HG02885 (cell line): ENCODE results near the gene SKI.
"Not testable (repeated sequence)": the region's sequence is repeated elsewhere in the genome, so short reads cannot be mapped to it uniquely, and the experiment has no call there.

Experiments
- ATAC-seq: cut with Tn5 transposase; IDR thresholded peaks from one replicate; pipeline ENCODE4 v1.9.1; 2021; ENCODE audit warnings: mild to moderate bottlenecking; ENCODE audit not compliant: unreplicated experiment, poor library complexity

Gene SKI

DNA sequence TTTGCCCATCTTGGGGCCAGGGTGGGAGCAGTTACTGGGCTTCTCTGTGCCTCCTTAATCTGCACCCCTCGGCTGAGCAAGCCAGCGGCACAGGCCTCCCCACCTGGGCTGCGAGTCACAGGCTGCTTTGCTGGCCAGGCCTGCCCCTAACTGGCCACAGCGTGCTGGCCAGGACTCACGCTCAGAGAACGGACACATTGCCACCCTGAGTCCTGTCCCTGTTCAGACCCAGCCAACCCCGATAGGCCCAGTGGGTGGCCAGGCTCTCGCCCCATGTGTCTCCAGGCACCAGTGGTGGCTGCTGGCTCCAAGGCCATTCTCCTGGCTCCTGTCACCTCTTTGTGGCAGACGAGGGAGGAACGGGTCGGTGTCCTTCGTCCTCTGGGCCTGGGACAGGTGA is 101.9 kb downstream of the SKI start:
- no peak for ATAC-seq

DNA sequence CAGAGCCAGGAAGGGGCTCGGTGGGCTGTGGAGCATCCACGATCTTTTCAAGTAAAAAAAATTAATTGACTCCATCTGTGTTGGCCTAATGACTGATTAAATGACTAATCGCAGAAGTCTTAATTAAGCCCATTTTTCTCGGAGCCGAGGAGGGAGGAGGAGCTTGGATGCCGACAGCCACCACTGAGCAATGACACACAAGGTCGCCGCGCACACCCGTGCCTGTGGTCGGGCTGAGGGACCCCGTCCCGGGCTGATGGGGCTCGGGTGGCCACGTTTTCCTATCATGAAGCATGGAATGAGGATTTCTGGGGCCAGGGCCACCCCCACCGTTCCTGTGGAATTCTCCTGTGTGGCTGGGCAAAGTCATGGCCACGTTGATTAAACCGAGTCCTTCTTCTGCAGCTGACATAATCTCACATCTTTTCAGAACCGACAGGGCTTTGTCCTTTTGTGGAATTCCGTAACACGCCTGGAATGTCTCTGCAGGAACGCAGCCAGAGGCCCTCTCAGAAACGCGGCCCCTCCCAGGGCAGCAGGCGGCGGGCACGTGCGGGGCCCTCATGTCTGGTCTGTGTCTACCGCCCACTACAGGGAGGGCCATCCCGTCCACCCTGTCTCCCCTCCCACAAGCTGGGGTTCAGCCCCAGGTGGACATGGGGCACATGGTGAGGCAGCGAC is 102.5 kb downstream of the SKI start:
- ATAC-seq = no peak

DNA sequence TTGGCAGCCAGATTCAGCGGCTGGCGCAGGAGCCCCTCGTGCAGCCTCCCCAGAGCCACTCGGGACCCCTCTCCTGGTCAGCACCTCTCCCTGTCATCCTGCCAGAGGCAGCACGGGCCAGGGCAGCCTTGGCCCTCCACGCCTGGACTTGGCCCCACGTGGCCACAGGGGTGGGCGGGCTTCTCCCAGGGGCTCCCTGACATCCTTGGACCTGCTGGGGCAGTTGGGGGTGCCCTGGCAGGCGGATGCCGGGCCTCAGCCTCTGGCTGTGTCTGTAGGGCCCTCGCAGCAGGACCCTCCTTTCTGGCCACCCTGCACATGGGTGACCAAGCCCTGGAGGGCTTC is 103.1 kb downstream of the SKI start:
- no peak for ATAC-seq

DNA sequence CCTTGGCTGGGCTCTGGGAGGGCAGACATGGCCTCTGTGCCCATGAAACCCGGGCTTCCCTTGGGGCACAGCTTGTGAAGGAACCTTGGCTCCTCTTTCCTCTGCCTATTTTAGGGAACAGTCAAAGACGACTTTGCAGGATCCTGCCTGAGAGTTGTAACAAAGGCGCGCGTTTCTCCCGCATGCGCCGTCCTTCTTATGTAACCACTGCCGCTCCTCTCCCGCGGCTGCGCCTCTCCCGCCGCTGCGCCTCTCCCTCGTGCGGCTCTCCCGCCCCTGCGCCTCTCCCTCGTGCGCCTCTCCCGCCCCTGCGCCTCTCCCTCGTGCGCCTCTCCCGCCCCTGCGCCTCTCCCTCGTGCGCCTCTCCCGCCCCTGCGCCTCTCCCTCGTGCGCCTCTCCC is 103.5 kb downstream of the SKI start:
- not testable (repeated sequence) for ATAC-seq

DNA sequence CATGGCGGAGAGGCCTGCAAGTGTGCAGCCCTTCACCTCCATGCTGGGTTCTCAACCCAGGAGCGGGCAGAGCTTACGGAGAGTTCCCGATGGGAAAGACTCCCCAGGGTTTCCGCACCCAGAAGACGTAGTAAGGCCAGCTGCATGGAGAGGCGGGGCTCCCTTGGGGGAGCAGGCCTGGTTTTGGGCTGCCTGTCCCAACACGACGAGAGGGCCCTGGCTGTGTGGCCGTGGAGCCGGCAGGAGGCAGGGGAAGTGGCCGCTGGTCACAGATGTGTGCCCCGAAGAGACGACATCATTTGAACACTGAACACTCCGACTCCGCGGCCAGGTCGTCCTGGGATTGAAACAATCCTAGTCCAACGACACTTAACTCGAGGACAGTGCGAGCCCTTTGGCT is 106.2 kb downstream of the SKI start:
- no peak for ATAC-seq

DNA sequence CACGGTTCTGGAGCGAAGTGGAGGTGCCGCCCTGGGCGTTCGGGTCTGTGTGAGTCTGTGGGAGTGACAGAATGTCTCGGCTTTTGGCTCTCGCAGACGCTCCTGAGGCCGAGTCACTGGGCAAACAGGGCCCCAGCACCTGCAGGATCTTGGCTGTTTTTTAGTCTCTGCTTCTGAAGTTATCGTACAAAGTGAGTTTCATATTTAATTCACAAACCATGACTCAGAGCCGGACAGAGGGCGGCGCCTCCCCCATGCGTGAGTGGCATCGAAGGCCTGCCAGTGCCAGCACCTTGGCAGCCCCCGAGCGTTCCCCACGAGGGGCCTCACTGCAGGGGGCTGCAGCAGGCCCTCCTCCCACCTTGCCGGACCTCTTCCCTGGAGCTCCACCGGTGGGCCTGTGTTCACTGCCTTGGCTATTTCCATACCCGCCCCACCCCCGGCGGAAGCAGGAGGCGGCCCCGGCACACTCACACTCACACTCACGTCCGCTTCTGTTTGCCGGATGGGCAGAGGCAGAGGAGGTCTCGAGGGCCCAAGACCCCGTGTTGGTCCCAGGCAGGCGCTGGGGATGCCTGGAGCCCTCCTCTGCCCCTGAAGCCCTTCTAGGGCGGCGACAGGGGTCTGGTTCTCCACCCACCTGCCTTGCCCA is 106.9 kb downstream of the SKI start:
- no peak for ATAC-seq

DNA sequence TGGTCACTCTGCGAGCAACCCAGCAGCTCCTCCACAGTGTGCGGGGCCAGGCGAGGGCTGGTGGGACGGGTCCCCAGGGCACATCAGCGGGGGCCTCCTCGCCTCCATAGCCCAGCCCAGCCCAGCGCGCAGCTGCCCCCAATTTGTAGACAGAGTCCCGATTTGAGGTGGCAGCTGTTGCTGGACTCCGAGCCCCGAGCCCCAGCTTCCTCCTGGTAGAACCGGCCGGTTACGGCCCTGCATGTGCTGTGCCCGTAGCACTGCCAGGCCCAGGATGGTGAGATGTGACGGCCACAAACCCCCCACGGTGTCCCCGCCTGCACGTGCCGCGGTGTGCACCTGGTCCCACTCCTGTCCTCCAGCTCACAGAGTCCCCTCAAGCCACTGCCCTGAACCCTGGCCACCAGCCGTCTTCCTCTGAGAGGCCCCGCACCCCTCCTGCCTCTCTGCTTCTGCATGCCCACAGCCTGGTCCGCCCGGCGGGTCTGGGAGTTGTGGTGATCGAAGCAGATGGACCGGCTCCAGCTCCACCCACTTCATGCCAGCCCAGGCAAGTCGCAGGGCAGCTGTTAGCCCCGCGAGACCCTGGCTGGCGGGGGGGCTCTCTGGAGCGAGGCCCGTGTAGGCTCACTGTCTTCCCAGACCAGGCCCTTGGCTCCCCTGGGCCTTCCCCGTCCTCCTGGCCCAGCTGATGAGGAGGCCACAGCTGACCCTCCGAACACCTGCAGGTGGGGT is 107.8 kb downstream of the SKI start:
- ATAC-seq = no peak

DNA sequence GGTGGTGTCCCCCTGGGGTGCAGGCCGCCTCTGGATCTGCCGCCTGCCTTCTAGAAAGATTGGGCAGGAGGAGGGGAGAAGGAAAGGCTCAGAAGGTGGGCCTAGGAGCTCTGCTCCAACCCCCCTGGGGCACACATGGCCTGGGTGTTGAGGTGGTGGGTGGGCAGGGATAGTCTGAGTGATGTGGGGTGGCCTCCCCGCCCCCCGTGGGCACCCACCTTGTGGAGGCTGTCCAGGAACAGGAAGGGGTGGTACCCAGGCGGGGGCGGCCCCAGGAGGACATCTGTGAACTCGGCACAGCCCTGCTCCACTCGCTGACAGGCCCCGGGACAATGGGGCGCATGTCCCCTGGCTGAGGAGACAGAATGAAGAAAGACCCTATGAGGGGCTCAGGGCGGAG is 108.4 kb downstream of the SKI start:
- no peak for ATAC-seq

DNA sequence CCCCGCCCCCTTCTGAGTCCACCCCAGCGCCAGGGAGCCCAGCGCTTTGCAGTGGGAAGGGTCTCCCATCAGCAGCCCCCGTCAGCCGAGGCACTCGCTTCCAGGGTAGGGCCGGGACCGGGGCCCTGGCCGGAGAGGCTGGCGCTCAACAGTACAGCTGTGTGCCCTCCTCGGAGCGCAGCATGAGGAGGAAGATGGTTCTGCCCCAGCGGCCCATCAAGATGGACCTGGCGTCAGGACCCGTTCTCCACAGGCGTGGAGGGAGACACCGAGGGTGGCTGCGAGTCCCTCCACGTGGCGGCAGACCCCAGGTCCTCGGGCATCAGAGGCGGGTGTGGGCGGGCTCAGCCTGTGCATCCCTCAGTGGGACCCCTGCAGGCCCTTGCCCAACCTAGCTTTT is 109.0 kb downstream of the SKI start:
- no peak for ATAC-seq

DNA sequence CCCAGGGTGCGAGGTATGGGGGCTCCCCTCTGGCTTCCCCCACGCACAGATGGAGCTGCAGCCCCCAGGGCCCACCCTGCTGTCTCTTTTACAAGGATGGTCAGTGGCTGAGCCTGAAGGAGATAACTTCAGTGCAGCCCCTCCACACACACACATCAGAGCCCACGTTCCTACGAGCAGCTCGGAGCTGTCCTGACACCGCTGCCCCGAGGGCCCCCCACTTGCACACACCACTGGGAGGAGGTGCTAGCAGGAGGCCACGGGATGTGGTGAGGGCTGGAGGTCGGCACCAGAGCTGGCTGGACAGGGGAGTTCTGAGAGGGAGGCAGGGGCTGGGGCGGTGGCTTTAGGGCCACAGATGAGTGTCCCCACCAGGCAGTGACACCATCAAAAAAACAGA is 109.4 kb downstream of the SKI start:
- ATAC-seq = no peak

DNA sequence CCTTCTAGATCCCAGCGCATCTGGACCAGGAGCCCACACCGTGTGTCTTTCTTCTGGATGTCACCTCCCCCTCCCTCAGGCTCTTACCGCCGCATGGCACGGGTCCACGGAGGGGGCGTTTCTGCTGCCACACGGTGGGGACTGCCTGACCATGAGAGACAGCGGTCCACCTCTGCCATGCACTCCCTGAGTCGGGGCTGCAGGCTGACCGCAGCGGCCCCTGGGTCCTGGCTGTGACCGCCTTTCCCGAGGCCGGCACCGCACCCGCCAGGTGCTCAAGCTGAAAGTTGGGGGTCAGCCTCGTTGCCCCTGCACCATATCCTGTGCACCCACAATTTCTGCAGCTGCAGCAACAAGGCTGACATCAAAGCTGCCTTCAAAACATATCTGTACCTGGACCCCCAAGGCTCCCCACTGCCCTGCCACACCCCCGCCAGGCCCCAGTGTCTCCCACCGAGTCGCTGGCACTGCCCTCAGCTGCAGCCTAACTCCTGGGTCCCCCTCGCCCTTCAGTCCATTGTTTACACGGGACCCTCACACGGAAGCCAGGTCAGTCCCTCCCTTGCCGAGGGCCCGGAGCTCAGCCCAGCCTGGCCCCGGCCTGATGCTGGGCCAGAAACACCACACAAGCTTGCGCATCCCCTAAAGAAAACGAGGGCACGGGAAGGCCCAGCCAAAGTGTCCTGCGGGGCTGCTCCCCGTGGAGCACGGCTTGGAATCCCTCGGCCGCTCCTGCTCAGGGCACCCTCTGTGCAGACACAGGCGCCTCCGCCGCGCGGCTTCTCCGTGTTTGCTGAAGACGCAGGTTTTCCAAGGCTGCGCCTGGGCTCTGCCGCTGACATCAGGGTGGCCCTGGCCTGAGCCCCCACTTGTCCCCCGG is 111.3 kb downstream of the SKI start:
- no peak for ATAC-seq

DNA sequence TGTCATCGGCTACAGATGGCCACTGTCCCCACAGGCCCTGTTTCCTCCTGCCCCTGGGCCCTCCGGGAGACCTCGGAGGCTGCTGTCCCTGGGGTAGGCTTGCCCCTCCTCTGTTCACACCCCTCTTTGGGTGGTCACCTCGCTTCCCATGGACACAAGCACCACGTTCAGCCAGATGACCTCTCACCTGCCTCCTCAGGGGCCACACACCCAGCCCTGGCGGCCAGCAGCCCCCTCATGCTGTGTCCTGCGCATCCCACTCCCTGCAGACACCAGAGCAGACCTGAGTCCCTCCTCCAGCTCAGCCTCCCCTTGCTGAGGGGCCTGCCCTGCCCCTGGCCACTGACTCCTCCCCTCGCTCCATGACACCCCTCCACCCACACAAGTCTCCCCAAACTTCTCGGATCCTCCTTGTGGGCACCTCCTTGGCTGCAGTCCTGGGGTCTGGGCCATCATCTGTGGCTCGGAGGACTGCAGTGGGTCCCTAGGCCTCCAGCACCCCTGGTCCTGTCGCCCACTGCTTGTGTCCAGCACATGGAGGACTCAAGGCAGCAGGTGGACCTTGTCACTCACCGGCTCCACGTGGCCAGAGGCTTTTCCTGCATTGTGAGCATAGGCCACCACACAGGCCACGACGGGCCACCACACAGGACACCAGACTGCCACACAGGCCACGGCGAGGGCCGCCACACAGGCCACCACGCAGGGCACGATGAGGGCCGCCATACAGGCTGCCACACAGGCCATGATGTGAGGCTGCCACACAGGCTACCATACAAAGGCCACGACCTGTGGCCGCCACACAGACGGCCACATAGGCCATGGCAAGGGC is 112.2 kb downstream of the SKI start:
- no peak for ATAC-seq

DNA sequence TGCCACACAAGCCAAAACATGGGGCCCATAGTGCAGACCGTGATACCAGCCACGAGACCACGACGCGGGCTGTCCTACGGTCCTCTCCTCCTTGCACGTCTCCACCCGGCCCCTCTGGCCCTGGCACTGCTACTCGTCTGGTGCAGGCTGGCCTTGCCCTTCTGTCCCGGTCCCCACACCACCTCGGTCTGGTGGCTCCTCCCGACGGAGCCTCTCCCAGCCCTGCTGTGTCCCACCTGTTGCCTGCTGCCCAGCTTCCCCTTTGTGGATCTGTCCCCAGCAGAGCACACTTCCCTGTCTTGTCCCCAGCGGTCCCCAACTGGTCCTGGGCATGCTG is 112.8 kb downstream of the SKI start:
- no peak for ATAC-seq

DNA sequence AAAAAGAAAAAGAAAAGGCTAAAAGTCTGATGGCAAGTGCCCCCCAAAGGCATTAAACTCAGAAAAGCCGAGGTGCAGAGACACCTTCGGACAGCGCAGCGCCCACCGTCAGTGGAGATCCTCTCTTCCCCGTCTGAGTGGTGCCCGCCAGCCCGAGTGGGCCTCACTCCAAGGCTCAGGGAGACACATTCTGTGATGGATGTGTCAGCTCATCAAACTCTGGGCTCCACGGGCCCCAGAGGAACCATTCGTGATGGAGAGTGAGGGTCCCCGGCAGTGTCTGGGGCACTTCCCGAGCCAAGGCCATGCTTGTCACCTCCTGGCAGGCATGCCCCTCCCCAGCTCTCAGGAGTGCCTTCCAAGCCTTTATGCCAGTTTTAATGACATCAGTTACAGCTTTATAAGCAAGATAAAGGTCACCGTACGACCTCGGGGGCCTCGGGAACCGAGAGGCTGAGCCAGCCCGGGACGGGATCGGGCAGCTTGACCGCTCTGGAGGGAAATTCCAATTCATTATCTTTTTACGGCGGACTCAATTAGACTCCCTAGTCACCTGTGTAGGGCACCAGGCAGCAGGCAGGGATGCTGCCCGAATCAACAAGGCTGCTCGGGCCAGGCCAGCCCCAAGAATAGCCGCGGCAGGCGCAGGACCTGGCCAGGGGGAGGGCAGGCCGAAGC is 113.7 kb downstream of the SKI start:
- no peak for ATAC-seq

DNA sequence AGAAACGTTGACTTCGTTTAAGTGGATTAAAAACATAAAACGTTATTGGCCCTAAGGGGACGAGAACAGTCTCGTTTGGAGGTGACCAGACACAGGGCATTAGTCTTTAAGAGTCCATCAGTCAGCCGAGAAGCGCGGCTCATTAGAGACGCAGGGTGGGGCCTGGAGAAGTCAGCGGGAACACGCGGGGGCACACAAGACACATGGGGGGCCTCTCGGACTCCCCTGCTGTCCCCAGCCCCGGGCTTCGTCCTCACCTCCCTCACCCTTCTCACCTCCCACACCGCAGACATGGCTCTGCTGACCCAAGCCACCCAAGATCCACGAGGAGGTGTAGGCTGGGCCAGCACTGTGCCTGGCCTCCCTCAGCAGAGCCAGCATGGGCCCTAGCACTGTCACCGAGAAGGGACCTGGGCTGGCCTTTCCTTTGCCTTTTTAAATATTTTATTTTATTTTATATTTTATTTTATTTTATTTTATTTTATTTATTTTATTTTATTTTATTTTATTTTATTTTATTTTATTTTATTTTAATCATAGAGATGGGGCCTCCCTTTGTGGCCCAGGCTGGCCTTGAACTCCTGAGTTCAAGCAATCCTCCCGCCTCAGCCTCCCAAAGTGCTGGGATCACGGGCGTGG is 114.4 kb downstream of the SKI start:
- ATAC-seq = no peak

DNA sequence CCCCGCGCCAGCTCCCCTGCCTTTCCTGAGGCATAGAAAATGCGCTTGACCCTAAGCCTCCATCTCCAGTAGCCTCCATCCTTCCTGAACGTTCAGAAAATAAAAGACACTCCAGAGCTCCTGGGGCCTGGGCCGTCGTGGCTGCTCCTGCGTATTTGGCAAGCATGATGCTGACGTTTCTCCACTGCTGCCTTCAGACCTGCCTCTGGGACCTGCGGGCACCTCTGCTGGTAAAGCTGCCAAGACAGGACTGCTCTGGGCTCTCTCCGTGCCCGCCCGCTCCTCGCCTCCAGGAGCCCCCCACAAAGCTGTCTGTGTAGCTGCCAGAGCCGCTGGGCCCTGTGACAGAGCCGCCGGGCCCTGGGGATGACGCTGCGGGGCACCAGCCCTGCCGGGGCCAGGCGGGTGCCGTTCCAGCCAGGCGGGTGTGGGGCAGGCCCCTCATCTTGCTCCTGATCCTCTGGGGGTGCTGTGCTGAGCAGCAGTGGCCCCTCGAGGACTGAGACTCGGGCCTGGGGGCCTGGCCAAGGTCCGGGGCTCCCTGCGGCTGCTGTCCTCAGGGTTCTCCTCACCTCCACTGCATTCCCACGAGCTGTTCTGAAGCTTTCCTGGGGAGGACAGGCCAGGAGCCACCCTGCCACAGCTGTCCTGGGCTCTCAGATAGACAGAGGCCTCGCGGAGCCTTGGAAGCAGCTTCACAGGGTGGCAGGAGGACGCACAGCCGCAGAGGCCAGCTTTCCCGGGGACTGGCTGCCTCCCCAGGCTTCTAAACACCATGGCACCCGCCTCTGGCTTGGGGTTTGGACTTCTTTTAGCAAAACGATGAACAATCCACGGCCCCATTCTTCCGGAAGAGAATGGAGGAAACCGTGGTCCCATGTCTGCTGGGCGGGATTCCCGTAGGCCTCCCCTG is 115.2 kb downstream of the SKI start:
- ATAC-seq = no peak

DNA sequence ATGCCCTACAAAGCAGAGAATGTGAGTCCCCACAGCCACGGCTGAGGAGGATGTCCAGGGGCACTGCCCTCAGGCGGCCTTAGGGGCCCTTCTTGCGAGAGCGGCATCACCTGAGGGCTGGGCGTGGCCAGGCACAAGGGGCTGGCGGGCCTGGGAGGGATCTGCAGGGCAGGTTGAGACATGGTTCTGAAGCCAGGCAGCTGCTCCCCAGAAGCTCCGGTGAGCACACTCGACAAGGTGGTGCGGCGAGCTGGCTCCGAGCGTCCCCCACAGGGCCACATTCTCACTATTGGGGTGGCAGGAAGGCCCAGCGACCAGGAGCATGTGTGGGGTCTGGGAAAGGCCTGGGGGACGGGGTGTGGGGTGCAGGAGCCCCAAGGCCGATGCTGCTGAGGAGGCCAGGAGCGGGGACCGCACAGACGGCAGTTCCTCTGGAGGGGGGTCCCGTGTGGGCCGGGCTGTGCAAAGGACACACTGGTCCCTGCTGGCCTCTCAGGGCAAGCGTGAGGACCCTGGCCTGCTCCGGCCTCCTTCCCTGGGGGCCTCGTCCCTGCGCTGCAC is 116.1 kb downstream of the SKI start:
- no peak for ATAC-seq
